HG03342 (cell line): ENCODE results near the gene RNASE7.
"Not testable (repeated sequence)": the region's sequence is repeated elsewhere in the genome, so short reads cannot be mapped to it uniquely, and the experiment has no call there.

Experiments
- ATAC-seq: cut with Tn5 transposase; IDR thresholded peaks from one replicate; pipeline ENCODE4 v1.9.1; 2021; ENCODE audit warnings: mild to moderate bottlenecking, moderate library complexity; ENCODE audit not compliant: unreplicated experiment

The RNASE7 gene

GRCh38 chr14:21041676-21042433 is at the start of gene RNASE7:
Gene RNASE7 (plus strand): TSS chr14:21042362. CDS start chr14:21042993, 631 bp downstream.
- ATAC-seq, result no peak

- no peak for ATAC-seq
These were observed 45.6 kb upstream of the RNASE7 start for GRCh38 chr14:20996521-20996920.

- ATAC-seq, result no peak
These were observed 45.0 kb upstream of the RNASE7 start for GRCh38 chr14:20997115-20997514.

GRCh38 chr14:20997564-20997963 is 44.6 kb upstream of the RNASE7 start:
- ATAC-seq, result no peak

- ATAC-seq, result no peak
These were observed 44.0 kb upstream of the RNASE7 start for GRCh38 chr14:20998139-20998538.

GRCh38 chr14:20998674-20999366 is 43.3 kb upstream of the RNASE7 start, which contains the start of gene SLC39A2:
Gene SLC39A2 (plus strand): TSS chr14:20999293. CDS start chr14:20999447, 154 bp downstream.
- no peak for ATAC-seq

GRCh38 chr14:20999591-20999990 is 42.6 kb upstream of the RNASE7 start:
- no peak for ATAC-seq

- ATAC-seq, result no peak
These were observed 40.9 kb upstream of the RNASE7 start for GRCh38 chr14:21001218-21001617.

GRCh38 chr14:21003788-21004346 is 38.3 kb upstream of the RNASE7 start:
- ATAC-seq, result no peak

- ATAC-seq, result not testable (repeated sequence)
These were observed 32.4 kb upstream of the RNASE7 start for GRCh38 chr14:21009721-21010120.

GRCh38 chr14:21011136-21011535 is 31.0 kb upstream of the RNASE7 start:
- ATAC-seq, result no peak

GRCh38 chr14:21014761-21015190 is 27.4 kb upstream of the RNASE7 start:
- no peak for ATAC-seq

- no peak for ATAC-seq
These were observed 26.9 kb upstream of the RNASE7 start for GRCh38 chr14:21015312-21015711.

- no peak for ATAC-seq
These were observed 25.6 kb upstream of the RNASE7 start for GRCh38 chr14:21016413-21017190.

GRCh38 chr14:21017528-21018245 is 24.5 kb upstream of the RNASE7 start:
- ATAC-seq, result no peak

GRCh38 chr14:21018286-21018685 is 23.9 kb upstream of the RNASE7 start:
- ATAC-seq, result no peak

- ATAC-seq, result no peak
These were observed 23.4 kb upstream of the RNASE7 start for GRCh38 chr14:21018781-21019180.

GRCh38 chr14:21019366-21019765 is 22.8 kb upstream of the RNASE7 start:
- ATAC-seq, result no peak

- ATAC-seq, result no peak
These were observed 21.1 kb upstream of the RNASE7 start for GRCh38 chr14:21020977-21021545.

GRCh38 chr14:21022686-21023085 is 19.5 kb upstream of the RNASE7 start:
- no peak for ATAC-seq
